GM06990 (cell line): ENCODE data around the gene LRRC14B.
"Not testable (repeated sequence)": the region's sequence is repeated elsewhere in the genome, so short reads cannot be mapped to it uniquely, and the experiment has no call there.

Experiments used
- DNase-seq: peaks from one replicate; pipeline ENCODE4 v3.0.0-alpha.2; 2011; ENCODE audit not compliant: insufficient read length; ENCODE audit errors: extremely low read depth
- H3K27me3 ChIP-seq: replicated peaks from 2 replicates; pipeline ENCODE4 v1.6.0; 2011; ENCODE audit warnings: low read length; ENCODE audit not compliant: control insufficient read depth, insufficient read depth
- H3K36me3 ChIP-seq: 2 replicates; pipeline ENCODE4 v1.5.1; 2011; ENCODE audit warnings: low read length; ENCODE audit not compliant: control insufficient read depth, insufficient read depth
- H3K4me3 ChIP-seq: replicated peaks from 2 replicates; pipeline ENCODE4 v1.5.1; 2011; ENCODE audit warnings: low read depth, mild to moderate bottlenecking, control low read depth, low read length

Gene LRRC14B

DNA sequence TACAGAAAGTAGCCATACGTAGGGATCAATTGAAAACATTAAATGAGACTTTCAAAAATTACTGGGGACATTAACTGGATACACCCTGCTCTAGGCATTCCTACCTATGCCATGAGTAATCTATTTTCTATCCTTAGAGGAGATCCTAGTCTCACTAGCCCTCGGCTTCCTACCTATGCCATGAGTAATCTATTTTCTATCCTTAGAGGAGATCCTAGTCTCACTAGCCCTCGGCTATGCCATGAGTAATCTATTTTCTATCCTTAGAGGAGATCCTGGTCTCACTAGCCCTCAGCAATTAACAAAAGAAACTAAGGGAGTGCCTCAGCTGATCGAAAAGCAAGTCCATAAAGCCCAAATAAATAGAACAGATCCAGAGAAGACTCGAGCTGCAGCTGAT, 54.4 kb downstream of the LRRC14B start:
- H3K27me3 ChIP-seq, H3K36me3 ChIP-seq, H3K4me3 ChIP-seq, DNase-seq: not testable (repeated sequence)
